Activated B cell treated with CpG ODN at 0.5 μM for 24 hours (primary cell): ENCODE data around the gene PBX1. TPM values are rescaled to one million over a fixed set of nuclear protein-coding genes. Genes with fewer than 3 reads are reported as not detected.

Experiments
- ATAC-seq: fragments of 200-7000 bp; cut with Tn5 transposase; one replicate; pipeline ENCODE4 v1.10.0; 2021; ENCODE audit warnings: low read depth, mild to moderate bottlenecking, moderate library complexity
- CTCF ChIA-PET: fragments of 350-600 bp; sonication (Branson Sonifier 250); formaldehyde crosslinking; loops from one replicate; lab custom pipeline; 2021; ENCODE audit warnings: antibody characterized with exemption; lab: Charles Lee
- POLR2A ChIA-PET: fragments of 350-600 bp; sonication (Branson Sonifier 250); formaldehyde crosslinking; loops from one replicate; lab custom pipeline; 2021; ENCODE audit warnings: antibody characterized with exemption; lab: Charles Lee
- DNase-seq: peaks from one replicate; pipeline ENCODE4 v3.0.0; 2022
- H3K27ac Mint-ChIP-seq: one replicate; pipeline ENCODE4 v1.8.0; 2020; ENCODE audit warnings: mixed read lengths
- H3K27me3 Mint-ChIP-seq: one replicate; pipeline ENCODE4 v1.8.0; 2021; ENCODE audit warnings: mixed read lengths
- H3K36me3 Mint-ChIP-seq: one replicate; pipeline ENCODE4 v1.8.0; 2021; ENCODE audit warnings: low read depth, mixed read lengths
- H3K4me1 Mint-ChIP-seq: one replicate; pipeline ENCODE4 v1.8.0; 2021; ENCODE audit warnings: mixed read lengths
- H3K4me3 Mint-ChIP-seq: one replicate; pipeline ENCODE4 v1.8.0; 2020; ENCODE audit warnings: mild to moderate bottlenecking, mixed read lengths
- H3K9me3 Mint-ChIP-seq: one replicate; pipeline ENCODE4 v1.8.0; 2020; ENCODE audit warnings: mixed read lengths
- intact Hi-C: fragments of 100-400 bp; cut with micrococcal nuclease; formaldehyde crosslinking; loops from one replicate; pipeline ENCODE4 v1.15.1; 2024
- total RNA-seq: library from RNA; stranded (reverse); gene quantifications from 2 replicates; pipeline ENCODE4 v1.2.3, GENCODE V29; 2022
- TF ChIP-seq, protein P1 (sequence below): fragments of 200-600 bp; IDR thresholded peaks from one replicate; pipeline ENCODE4 v1.8.0; 2022; ENCODE audit warnings: antibody characterized with exemption, mild to moderate bottlenecking

The PBX1 gene
- total RNA-seq, 1 donor from 2014 or later, result not detected

DNA sequence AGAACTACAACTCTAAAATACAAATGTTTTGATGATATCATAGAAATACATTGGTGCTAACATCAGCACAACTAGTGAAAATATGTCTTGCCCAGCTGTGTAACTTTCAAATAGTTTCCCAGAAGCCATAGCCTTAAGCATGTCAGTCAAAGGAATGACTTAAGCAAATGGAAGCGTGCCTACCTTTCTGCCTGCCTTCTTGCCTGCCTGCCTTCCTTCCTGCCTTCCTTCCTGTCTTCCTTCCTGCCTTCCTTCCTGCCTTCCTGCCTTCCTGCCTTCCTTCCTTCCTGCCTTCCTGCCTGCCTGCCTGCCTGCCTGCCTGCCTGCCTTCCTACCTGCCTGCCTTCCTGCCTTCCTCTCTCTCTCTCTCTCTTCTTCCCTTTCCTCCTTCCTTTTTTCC lies 104.0 kb downstream of the PBX1 start:
- ChIA-PET CTCF (no interaction called here), POLR2A (no interaction called here)
- Mint-ChIP-seq H3K4me3 (no peak overlapping the region), H3K9me3 (no peaks in the 10 kb centered on the region), H3K27ac (no peak overlapping the region), H3K27me3 (no peaks in the 10 kb centered on the region), H3K36me3 (no peaks in the 10 kb centered on the region), H3K4me1 (peaks cover 13% of the 10 kb centered on the region)
- DNase-seq (no peak), ATAC-seq (no peak)
- intact Hi-C loops, result no loop called here
- TF ChIP-seq, protein P1, sequence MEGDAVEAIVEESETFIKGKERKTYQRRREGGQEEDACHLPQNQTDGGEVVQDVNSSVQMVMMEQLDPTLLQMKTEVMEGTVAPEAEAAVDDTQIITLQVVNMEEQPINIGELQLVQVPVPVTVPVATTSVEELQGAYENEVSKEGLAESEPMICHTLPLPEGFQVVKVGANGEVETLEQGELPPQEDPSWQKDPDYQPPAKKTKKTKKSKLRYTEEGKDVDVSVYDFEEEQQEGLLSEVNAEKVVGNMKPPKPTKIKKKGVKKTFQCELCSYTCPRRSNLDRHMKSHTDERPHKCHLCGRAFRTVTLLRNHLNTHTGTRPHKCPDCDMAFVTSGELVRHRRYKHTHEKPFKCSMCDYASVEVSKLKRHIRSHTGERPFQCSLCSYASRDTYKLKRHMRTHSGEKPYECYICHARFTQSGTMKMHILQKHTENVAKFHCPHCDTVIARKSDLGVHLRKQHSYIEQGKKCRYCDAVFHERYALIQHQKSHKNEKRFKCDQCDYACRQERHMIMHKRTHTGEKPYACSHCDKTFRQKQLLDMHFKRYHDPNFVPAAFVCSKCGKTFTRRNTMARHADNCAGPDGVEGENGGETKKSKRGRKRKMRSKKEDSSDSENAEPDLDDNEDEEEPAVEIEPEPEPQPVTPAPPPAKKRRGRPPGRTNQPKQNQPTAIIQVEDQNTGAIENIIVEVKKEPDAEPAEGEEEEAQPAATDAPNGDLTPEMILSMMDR, result no peak

DNA sequence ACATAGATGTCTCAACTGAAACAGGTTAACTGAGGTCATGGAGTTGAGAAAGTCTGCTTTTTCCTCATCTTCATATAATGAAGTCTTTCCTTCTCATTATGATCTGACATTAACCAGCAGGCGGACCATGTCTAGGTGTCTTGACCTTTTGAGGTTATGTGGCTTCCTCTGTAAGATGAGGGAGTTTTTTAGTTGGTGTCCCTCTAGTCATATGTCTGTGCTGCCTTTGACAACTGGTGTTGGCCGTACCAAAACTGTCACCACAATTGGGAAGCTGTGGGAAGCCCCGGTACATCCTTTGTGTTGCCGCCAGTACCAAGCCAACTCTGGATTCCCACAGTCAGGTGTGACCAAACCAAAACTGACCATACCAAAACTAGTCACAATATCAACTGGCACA lies 105.1 kb downstream of the PBX1 start:
- H3K4me3 Mint-ChIP-seq, result no peak overlapping the region
- DNase-seq (no peak), ATAC-seq (no peak)
- TF ChIP-seq, protein P1, result no peak
- ChIA-PET CTCF (no interaction called here), POLR2A (no interaction called here)
- peaks cover 13% of the 10 kb centered on the region for H3K4me1 Mint-ChIP-seq
- H3K9me3 Mint-ChIP-seq, result no peaks in the 10 kb centered on the region
- intact Hi-C loops, result no loop called here
- H3K36me3 Mint-ChIP-seq, result no peaks in the 10 kb centered on the region
- H3K27me3 Mint-ChIP-seq, result no peaks in the 10 kb centered on the region
- H3K27ac Mint-ChIP-seq, result no peak overlapping the region

DNA sequence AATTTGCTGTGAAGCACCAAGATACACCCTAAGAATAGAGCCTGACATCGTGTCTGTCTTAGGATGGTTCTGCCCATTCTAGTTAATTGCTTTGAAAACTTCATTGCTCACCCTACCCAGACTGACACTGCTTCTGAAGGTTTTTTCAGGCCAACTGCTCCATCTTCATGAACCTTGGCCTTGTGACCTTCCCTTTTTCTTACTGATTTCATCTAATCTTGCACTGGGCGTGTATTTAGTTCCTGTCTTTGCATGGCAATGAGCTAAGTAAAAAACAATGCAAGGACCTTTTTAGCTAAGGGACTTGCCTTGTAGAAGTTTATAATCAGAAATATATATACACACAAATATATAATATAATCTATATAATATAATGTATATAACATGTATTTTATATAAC lies 108.0 kb downstream of the PBX1 start:
- Mint-ChIP-seq H3K9me3 (peaks cover 4% of the 10 kb centered on the region), H3K27ac (no peak overlapping the region), H3K4me3 (no peak overlapping the region), H3K4me1 (no peaks in the 10 kb centered on the region), H3K27me3 (peaks cover 2% of the 10 kb centered on the region), H3K36me3 (no peaks in the 10 kb centered on the region)
- TF ChIP-seq, protein P1, result no peak
- CTCF ChIA-PET, result no interaction called here
- DNase-seq (no peak), ATAC-seq (no peak)
- intact Hi-C loops, result no loop called here
- POLR2A ChIA-PET, result no interaction called here

DNA sequence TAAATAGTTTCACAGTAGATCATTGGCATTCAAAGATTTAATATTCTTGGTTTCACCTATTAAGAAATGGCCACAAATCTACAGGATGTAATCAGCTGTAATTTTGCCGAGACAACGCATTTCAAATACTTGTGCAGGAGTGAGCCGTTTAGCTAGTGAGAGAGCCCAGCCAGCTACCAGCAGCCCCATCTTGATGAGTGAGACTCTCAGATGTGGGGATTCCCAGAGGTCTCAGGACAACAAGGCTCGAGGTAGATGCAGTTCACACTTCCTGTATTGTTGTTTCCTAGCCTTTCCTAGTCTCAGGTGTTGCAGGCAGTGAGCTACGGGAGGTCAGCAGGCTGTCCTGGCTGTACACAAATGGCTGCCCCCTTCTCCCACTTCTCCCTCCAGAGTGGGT lies 108.6 kb downstream of the PBX1 start:
- POLR2A ChIA-PET, result no interaction called here
- Mint-ChIP-seq H3K9me3 (peaks cover 4% of the 10 kb centered on the region), H3K4me3 (no peak overlapping the region), H3K4me1 (no peaks in the 10 kb centered on the region), H3K36me3 (no peaks in the 10 kb centered on the region), H3K27me3 (peaks cover 2% of the 10 kb centered on the region), H3K27ac (no peak overlapping the region)
- no peak for ATAC-seq
- no peak for DNase-seq
- intact Hi-C loops, result no loop called here
- TF ChIP-seq, protein P1, result no peak
- CTCF ChIA-PET, result no interaction called here

DNA sequence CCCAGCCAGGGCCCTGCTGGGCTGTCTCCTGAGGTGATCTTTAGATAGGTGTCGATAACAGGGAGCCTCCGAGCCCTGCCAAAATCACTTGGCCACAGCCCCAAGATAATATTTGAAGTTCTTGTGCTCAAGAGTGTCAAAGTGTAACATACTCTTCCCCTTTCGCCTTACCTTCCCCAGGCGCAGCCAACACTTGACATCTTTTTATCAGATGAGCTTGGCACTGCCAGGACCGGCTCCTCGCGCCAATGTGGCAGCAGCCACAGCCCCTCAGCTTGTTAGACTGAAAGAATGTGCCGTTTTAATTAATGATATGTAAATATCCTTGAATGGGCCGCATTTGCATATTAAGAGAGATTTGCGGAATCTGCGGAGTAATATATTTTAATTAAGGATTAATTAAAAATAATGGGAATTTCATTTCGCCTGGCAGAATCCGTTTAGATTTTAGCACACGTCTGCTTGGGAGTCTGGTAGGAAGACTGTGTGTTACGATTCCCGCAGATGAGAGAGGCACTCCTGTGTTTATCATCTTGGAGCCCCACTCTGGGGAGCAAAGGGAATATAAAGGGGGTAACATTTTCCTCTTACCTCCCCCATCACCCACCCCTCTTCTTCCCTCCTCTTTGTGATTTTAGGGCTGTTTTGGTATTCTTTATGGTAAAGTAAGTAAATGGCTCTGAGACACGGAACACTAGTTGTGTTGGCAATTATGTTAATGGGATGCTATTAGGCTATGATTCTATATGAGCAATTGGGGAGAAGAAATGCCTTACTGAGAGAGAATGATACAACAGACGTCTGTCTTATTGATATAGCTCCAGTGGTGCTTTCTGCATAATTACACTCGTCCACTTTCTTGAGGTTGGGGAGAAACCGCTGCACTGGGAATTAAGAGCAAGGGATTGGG lies 109.8 kb downstream of the PBX1 start:
- CTCF ChIA-PET, result no interaction called here
- H3K4me3 Mint-ChIP-seq, result no peak overlapping the region
- TF ChIP-seq, protein P1, result no peak
- H3K36me3 Mint-ChIP-seq, result no peaks in the 10 kb centered on the region
- no peaks in the 10 kb centered on the region for H3K4me1 Mint-ChIP-seq
- intact Hi-C loops, result no loop called here
- no peak for DNase-seq
- peaks cover 2% of the 10 kb centered on the region for H3K27me3 Mint-ChIP-seq
- POLR2A ChIA-PET, result no interaction called here
- H3K9me3 Mint-ChIP-seq, result peaks cover 4% of the 10 kb centered on the region
- H3K27ac Mint-ChIP-seq, result no peak overlapping the region
- no peak for ATAC-seq
